GM21447 (cell line): ENCODE data around the gene RAPGEF2.

Experiments
- ATAC-seq: cut with Tn5 transposase; IDR thresholded peaks from one replicate; pipeline ENCODE4 v1.9.1; 2021; ENCODE audit not compliant: unreplicated experiment

The RAPGEF2 gene

GRCh38 chr4:159395693-159396092 lies 292.8 kb downstream of the RAPGEF2 start:
- no peak for ATAC-seq

DNA sequence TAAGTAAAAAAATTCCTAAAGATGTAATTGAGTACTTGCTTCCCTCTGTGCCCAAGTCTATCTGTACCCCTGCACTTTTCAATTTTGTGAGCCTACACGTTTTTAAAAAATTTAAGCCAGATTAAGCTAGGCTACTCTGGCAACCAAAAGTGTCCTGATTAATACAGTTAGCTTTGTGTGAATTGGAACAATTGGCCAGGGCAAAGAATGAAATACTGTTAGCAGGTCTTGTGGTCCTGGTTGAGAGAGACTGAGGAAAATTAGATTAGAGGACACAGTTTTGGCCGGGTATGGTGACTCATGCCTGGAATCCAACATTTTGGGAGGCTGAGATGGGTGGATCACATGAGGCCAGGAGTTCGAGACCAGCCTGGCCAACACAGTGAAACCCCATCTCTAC lies 293.3 kb downstream of the RAPGEF2 start:
- no peak for ATAC-seq

DNA sequence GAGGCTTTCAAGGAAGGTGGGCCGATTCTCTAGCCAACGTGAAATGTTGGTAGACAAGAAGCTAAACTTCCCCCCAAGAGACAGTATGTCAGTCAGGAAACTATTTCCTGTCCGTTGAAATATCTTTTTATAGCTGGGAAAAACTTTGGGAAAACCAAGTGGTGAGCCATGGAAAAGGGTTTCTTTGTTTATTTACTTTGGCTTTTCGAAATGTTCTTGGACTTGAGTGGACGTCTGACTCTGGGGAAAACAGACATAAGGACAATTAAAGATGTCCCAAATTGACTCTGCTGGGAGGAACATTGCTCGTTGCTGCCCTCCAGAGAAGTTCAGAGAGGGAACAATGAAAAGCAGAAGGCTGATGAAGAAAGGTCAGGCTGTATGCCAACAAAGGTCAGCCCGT lies 295.4 kb downstream of the RAPGEF2 start:
- no peak for ATAC-seq

DNA sequence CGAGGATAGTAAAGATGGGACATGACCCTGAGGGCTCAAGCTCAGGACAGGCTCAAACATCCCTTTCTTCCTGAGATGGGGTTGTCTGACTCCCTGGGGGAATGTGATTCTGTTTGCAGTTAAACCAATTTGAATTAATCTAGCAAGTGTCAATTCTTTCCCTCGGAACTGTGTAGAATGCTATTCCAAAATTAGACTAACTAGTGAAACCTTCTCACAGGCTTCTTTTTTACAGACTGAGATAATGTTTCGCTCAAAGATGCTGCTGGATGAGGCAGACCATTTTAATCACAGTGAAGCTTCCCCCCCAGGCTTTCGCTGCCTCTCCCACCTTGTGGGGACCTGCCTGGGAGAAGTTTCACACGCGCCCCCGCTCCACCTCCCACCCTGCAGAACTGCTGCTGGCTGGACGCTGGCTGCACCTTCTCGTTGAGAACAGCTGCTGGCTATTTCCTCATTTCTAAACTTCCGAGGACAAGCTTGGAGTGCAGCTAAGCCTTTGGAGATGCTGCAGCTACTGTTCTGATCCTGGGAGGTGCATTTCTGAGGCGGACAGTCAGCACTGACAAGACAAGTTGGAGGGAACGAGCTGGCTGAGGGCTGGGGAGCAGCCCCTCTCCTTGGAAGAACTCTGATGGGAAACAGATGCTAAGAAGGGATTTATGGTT lies 297.8 kb downstream of the RAPGEF2 start:
- no peak for ATAC-seq

DNA sequence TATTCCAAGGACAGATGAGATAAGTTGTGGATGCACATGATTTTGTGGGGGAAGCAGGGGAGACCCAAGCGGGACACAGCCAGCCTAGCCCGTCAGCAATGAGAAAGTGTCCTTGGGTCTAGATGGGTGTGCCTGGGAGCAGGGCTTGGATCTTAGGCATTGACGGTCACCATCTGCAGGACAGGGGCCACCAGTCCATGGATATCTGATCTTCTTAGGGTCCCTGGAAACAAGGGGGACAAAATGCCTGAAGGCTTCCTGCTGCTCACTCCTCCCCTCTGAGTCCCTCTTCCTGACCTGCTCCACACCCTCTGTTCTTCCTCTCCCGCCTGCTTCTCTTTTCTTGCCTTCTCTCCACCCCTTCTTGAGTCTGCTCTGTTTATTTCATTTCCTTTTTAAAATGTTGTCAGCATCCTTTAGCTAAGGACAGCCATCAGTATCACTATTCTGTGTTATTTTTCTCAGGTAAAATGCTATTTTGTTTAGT lies 298.4 kb downstream of the RAPGEF2 start:
- no peak for ATAC-seq

DNA sequence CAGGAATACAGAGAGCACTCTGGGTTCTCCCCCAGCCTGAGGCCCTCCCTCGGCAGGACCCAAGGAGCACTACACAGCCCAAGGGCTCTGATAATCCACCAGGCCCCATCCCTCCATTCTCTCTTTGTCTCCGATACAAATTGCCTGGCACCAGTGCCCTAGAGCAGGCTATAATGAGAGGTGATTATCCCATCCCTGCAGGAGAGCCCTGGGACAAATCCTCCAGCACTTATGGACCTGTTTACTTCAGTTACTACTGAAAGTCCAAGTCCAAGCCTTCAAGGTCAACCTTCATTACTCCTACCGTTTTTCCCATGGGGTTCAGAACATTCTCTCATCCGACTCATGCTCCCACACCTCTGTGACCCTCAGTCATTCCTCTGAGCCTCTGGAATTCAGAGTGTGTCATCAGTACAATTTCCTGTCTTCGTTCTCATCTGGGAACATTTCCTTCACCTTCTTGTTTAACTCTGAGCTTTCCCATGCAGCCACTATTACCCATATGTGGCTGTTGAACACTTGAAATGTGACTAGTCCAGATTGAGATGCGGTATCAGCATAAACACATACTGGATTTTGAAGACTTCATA lies 299.0 kb downstream of the RAPGEF2 start:
- ATAC-seq: no peak
